COLO668 (cell line): Measurements from ENCODE around the gene SLC35E2B.
A peak's percentile ranks its signal among the peaks of the same experiment; 100 is the strongest.
"Not testable (repeated sequence)": the region's sequence is repeated elsewhere in the genome, so short reads cannot be mapped to it uniquely, and the experiment has no call there.

Experiments
- DNase-seq: peaks from one replicate; lab custom pipeline; 2025; ENCODE audit not compliant: unreplicated experiment; lab: John Stamatoyannopoulos, UW

SLC35E2B gene

DNA sequence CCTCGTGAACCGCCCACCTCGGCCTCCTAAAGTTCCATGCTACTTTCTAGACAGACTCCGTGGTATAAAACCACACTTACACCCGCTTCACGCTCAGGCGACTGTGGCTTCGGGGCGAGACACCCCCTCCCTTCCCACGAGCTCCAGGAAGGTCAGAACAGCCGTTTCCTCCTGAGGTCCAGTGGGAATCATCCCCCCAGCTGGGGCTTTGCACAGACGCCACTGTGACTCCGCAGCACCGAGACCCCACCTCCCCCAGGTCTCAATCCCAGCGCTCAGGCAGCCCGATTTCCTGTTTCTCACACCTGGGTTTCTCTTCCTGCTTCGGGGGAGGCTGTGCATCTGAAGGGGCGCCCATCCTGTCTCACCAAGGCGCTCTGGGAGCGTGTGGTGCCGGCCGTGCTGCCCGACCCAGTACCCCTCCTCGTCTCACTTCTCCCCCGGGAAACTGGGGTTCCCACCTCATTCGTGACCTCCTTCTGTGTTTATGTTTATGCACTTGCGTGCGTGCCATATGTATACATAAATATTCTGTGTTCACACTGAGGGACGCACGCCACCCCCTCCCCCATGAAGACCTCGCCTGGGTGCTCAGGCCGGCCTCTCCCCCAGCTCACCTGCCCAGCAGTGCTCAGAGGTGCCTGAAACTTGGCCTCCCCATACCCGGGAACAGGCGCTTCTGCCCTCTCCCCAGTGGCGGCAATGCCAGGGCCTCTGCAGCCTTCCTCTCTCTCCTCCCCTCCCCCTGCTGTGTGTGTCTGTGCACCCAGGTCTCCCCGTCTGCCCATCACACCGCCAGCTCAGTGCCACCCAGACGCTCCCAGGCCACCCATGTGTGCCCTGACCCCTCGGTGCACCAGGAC, 14.6 kb downstream of the SLC35E2B start:
- no peak for DNase-seq

DNA sequence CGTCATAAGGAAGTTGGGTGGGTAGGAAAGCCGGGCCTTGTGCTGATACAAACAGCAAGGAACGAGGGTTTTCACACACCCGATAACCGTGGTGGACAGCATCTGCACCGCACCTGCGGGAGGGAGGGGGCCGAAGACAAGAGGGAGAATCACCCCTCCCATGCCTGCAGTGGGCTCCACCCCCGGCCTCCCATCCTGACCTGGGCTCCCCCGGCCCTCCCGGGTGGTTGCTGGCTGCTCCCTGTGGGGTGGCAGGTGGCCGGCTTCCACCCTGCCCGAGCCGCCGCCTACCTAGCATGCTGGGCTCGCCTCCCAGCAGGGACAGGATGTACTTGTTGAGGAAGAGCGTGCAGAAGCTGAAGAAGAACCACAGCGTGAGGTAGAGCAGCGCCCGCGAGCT, 16.5 kb downstream of the SLC35E2B start:
- DNase-seq, result not testable (repeated sequence)

DNA sequence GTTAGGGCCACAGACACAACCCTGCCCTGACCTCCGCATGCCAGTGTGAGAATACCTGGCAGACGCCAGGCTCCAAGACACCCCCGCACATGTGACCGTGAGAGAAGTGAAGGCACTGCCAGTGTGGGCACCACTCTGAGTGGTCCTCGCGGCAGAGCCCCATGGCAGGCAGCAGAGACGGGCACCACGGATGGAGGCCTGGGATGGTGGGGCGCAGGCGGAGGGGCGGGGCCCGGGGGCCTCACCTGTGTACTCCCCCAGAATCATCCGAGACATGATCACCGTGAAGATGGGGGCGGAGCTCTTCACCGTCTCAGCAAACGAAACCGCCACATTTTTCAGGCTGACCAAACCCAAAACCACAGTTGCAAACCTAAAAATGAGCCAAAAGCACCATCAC, 17.4 kb downstream of the SLC35E2B start:
- DNase-seq, result not testable (repeated sequence)

DNA sequence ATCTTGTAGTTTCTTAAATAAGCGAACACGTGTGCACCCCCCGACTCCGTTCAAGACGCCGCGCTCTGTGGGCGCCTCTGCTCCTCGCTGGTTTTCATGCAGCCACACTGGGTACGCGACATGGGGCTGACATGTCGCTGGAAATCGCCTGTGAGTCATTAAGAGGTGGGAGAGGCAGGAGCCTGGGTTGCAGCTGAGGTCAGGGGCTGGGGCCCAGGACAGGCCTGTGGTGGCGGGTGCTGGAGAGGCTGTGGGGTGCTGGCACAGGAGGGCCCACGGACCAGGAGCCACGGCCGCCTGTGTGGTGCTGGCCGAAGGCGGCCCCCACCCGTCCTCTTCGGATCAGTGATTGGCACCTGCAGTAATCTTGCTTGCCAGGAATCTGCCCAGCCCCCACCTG, 17.8 kb downstream of the SLC35E2B start:
- DNase-seq, result not testable (repeated sequence)

DNA sequence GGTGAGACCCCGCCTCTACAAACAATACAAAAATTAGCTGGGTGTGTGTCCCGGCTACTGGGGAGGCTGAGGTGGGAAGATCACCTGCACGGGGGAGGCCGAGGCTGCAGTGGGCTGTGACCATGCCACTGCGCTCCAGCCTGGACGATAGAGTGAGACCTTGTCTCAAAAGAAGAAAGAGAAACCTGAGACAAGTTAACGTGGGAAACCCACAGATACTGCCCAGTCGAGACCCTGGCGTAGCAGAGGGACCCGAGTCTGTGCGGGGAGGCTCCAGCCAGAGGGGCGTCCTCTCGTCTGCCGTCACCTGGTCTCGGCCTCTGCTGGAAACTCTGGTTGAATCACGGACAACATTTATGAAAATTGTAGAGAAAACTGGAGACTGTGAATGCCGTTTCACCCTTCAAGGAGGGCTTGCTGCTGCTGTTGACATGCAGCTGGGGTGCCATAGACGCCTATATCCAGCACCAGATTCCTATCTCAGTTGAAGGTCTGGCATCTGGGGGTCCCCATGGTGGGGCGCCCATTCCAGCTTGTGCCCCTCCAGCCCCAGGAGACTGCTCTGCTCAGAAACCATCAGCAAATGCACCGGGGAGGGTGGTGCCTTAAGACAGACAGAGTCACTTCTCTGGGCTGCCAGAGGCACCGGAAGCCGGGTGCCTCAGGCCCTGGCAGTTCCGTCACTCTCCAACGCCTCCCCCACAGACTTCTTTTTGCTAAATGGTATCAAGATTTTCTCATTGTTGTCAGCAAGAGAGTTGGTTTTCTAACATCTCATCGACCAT, 20.2 kb downstream of the SLC35E2B start:
- DNase-seq, result no peak

DNA sequence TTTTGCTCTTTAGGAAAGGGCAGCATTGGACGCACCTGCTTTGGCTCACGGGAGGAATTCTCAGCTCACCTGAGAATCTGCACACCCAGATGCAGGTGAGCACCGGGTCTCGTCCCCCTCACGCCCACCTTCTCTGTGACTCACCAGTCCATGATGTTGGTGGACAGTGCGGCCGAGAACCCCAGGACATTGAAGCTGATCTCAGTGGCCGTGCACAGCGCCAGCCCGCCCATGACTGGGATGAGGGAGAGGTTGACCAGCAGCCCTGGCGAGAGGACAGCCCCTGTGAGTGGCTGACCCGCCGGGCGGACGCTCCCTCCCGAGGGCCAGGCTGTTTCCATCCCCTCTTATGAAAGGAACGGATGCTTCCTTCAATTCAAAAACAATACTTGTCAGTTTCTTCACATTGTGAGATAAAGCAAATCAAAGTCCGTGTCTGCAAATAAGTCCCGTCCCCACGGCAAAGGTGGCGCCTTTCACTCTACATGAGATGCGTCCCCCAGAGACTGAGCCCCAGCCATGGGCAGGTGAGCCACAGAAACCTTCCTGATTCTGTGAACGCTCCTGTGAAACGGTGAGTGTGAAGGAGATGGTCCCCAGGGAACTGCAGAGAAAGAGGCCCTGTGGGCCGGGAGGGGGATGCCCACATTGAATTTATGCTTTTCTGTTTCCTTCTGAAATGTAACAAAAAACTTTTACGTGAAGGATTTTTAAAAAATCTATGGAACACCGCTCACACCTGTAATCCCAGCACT, 21.1 kb downstream of the SLC35E2B start:
- no peak for DNase-seq

DNA sequence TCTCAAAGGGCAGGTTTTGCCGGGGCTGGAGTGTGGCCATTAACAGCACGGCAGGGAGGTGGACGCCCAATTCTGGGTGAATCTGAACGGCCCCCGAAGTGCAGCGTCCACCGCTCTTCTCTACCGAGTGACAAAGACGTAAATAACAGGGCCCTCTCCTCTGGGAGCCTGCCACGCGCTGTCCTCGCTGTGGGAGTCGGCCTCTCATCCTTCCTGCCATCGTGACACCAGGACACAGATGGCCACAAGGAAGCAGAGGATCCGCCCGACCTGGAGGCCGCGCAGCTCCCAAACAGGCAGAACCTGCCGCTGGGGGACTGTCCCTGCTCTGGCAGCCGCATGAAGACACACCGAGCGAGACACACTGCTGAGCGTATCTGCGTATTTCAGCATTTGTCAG, 21.7 kb downstream of the SLC35E2B start:
- no peak for DNase-seq

DNA sequence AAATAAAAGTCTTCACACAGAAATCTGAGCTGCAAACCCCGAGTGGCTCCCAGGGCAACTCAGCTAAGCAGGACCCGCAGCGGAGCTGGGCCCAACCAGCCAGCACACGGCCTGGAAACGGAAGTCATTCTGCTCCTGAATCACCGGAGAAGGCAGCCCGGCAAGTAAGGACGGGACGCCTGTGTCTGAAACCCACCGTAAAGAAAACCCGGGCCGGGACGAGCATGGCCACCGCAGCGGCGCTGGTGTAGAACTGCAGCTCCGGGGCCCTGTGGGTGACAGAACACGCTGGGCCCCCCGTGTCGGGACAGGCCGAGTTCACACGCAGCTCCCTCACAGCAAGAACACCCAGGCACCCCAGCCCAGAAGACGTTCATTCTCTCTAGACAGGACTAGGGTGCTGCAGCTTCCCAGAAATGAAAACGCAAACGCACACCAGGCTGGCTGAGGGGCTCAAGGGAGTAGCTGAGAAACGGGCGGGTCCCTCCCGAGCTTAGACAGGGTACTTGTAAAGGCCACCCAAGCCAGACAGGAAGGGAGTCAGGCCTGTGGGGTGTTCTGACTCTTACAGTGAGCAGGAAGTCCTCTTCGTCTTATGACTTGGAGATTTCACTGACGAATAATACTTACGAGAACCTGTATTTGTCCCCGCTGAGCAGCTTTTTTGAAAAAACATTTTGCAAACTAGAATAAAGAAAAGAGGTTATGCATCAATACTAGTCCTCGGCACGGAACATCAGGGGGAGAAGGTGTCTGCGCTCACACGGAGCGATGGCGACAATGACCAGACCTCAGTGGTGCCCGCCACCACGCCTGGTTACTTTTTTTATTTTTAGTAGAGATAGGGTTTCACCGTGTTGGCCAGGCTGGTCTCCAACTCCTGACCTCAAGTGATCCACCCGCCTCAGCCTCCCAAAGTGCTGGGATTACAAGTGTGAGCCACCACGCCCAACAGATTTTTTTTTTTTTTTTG, 22.8 kb downstream of the SLC35E2B start:
- DNase-seq, result no peak

DNA sequence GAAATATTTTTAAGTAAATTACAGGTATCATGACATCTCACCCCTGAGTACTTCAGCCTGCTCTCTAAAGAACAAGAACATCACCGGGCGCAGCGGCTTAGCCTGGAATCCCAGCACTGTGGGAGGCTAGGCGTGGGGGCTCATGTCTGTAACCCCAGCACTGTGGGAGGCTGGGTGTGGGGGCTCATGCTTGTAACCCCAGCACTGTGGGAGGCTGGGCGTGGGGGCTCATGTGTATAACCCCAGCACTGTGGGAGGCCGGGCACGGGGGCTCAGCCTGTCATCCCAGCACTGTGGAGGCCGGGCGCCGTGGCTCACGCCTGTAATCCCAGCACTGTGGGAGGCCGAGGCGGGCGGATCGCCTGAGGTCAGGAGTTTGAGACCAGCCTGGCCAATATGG, 26.1 kb downstream of the SLC35E2B start:
- DNase-seq, result no peak

DNA sequence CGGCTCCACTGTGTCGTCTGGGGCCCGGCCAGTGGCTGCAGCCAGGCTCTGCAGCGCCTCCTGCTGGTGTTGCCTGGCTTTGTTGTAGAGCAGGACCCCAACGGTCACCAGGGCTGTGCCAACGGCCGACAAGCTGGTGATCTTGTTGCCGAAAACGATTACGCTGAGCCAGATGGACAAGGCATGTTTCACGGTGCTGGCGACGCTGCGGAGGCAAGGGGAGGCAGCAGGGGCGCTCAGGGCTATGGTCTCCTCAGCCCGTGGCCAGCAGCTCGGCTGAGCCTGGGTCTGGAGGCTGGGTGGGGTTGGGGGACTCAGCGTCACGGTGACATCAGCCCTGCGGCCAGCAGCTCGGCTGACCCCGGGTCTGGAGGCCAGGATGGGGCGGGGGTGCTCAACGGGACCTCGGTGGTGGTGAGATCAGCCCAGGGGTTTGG, 26.8 kb downstream of the SLC35E2B start:
- peak; percentile 38 for DNase-seq

DNA sequence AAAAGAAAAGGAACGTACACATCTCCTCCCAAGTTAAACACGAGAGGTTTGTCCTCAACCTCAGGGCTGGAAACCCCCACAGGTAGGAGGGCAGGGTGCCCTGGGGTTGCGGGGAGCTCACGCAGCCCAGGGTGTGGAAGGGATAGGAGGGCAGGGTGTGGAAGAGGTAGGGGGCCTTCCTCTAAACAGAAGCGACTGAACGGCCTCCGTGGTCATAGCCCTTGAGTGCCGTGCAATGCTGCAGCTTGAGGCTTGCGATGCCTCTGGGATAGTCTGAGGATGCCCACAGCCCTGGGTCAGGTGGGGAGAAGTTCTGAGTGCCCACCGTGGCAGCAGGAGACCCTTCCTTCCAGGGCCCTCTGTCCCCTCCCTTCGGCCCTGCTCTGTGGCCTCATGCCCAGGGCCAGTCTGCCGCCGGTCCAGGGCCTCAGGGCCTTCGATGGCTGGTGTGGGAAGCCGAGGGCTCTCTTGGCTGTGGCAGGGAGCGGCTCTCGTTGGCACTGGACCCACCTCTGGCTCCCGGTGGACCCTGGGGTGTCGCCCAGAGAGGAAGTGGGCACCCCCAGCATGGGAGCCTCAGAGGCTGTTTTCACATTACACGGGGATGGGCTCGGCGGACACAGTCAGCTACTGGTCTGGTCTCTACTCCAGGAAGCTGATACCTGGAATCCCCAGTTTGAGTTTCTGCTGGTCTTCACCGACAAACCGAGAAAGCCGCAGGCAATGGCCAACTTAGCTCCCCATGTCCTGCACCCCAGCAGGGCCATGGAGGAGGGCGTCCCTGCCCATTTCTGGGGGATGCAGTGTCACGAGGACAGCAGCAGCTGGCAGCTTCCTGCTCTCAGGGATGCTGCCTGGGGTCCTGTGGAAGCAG, 27.4 kb downstream of the SLC35E2B start:
- no peak for DNase-seq

DNA sequence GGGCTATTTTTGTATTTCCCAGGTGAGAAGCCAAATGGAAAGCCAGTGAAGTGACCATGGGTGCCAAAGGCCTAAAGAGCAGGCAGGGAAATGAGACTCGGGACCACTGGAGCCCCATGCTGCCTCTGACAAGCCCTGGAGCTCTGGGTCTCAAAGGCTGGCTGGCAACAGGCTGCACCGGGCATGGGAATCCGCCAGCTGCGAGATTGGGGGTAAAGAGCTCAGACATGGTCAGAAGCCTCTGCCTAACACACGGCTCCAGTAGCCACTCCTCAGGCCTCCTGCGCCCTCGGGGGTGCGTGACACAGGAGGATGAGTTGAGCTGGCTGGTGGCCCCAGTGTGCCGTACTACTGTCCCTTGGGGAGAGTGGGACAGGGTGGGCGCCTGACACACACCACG, 28.3 kb downstream of the SLC35E2B start:
- DNase-seq, result not testable (repeated sequence)

DNA sequence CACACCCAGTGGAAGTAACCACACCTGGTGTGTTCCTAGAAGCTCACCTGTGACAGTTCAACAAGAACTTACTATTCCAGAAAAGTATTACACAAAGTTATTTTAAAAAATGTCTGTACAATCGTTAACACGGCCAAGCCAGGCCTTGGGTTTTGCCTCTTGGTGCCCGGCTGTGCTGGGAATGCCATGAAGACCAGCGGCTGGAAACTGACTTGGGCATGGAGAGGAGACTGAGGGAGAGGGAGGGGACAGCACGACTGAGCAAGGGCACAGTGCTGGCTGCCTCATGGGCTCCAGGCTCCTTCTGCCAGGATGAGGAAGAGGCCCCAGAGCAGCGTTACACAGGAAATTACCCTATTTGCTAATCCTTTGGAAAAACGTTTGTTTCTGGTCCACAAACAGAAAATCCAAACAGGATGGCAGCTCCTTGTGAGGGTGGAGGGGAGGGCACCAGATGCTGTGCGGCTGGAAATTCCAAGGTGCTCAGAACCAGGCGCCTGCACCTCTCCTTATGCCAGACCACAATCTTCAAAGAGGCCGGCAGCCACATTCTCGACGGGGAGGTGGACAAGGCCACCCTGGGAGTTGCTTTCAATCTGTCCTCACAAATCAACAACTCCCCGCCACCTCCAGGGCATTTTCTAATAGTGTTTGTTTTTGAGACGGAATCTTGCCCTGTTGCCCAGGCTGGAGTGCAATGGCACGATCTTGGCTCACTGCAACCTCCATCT, 29.6 kb downstream of the SLC35E2B start:
- not testable (repeated sequence) for DNase-seq

DNA sequence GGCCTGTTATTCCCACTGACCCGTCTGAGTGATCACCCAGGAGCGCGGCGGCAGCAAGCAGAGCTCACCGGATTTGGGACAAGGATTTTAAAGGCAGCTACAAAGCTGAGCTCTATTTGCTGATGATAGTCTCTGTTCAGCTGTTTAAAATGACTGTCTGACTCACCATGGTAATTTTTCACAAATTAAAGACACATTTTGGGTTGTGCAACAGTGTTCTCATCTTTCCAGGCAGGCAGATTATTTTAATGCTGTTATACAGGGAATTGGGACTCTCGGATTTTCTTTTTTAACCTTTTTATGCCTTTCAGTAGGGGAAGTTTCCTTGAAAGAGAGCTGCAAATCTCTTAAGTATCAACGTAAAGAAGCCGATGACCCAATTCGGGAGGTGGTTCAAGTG, 30.2 kb downstream of the SLC35E2B start:
- DNase-seq, result not testable (repeated sequence)

DNA sequence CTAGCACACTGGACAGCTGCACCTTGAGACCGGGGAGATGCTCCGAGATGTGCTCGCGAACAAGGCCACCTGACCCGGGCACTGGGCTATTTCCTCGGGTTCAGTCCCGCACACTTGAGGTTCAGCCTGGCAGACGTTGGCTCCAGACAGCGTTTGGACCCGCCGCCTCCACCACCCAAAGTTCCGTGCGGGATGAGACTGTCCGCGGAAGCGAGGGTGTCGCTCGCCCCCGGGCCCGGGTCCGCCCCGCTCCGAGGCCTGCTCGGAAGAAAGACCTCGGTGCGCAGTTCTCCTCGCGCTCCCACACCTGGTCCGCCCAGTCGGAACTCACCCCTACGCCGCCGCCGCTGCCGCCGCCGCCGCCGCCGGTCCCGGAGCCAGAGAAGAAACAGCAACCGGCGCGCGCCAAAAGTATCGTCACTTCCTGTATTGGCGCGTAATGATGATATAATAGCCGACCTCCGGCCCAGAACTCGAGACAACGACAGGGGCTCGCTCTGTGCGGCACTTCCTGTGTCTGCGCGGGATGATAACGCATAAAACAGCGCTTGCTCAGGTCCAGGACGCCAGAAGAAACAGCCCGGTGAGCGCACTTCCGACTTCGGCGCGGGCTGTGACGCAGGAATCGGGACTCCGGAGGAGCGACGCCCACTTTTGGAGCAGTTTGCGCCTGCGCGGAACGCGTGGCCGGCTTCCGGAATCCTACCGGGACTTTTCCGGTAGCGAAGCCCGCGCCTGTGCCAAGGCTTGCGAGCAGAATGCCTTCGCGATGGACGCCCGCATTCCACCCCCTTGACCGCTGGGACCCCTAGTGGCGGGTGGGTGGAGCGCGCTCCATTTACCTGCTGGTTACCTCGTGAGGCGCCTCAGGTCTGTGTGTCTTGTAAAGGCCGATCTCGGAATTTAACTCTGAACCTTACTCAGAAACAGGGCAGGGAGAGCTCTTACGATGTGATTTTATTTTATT, 33.7 kb downstream of the SLC35E2B start, which contains the start of gene CDK11B:
CDK11B (minus strand) TSS at position 422 of the 967 bp plus-strand sequence. CDS start 1,519 bp downstream, outside the sequence.
- DNase-seq, result peak; percentile 97

DNA sequence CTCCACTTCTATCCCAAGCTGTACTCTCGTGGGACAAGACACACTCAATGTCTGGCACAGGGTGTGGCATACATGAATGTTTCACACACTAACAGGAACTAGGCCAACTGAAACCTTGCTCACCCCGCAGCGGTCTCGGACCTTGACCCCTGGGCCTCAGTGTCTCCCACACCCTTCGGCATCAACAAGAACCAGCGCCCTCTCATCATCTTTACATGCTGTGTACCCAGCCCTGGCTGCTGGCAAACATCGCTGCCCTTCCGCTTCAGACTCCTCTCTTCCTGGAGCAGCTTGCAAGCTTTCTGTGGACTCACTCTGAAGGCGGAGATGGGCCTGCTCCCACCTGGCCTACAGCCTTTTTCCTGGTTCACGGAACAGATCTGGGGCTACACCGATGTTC, 44.3 kb downstream of the SLC35E2B start:
- DNase-seq, result not testable (repeated sequence)

DNA sequence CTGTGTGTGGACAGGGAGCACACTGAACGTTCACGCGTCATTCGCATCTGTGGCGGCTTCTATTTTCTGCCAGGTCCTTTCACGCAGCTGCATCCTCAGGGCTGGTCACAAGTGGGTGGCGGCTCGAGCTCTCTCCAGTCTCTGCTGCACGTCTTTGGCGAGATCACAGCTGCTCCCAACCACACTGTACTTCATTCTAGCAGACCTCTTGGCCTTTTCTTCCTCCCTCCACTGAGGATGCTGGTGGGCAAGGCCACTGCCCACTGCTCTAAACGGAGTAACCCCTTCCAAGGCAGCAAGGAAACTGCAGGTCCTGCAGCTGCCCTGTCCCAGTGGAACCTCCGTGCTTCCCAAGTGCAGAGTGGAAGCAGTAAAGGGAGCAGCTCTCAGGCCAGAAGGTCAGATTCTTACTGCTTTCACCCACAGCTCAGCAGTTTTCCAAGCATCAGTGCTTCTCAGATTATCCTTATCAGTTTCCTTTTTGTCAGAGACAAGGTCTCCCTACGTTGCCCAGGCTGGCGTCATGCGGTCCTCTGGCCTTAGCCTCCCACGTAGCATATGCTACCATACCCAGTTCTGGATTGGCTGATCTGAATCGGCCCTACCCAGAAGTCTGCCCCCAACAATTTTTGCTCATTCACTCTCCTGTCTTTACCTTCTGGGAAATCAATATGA, 44.9 kb downstream of the SLC35E2B start:
- DNase-seq, result not testable (repeated sequence)
